NCI-H187 (cell line): ENCODE data around the gene ANTXR1.

ENCODE experiments used
- DNase-seq, 2 experiments: peaks; one replicate each; lab custom pipeline; 2025; lab: John Stamatoyannopoulos, UW

ANTXR1 gene

GRCh38 chr2:69013142-69013839, at the start of gene ANTXR1:
TSS of gene ANTXR1 (plus strand) at chr2:69013179. CDS start at chr2:69013500, 321 bp downstream.
- DNase-seq: peak; percentile 35 to 65

- DNase-seq: no peak
Observed at GRCh38 chr2:68964282-68964681, 48.7 kb upstream of the ANTXR1 start.

- no peak for DNase-seq
Observed at GRCh38 chr2:68968221-68968620, 44.8 kb upstream of the ANTXR1 start.

- no peak for DNase-seq
Observed at GRCh38 chr2:68969736-68970490, 43.1 kb upstream of the ANTXR1 start.

GRCh38 chr2:68970566-68971265, 42.3 kb upstream of the ANTXR1 start:
- DNase-seq: no peak

GRCh38 chr2:68971591-68972231, 41.3 kb upstream of the ANTXR1 start:
- DNase-seq: no peak

- no peak for DNase-seq
Observed at GRCh38 chr2:68974251-68974650, 38.7 kb upstream of the ANTXR1 start, which contains the start of gene GKN1. TSS of gene GKN1 (plus strand) at chr2:68974636. CDS start at chr2:68974678, 42 bp downstream.

GRCh38 chr2:68974946-68975665, 37.9 kb upstream of the ANTXR1 start:
- DNase-seq: no peak

- DNase-seq: no peak
Observed at GRCh38 chr2:68975844-68976243, 37.1 kb upstream of the ANTXR1 start.

GRCh38 chr2:68977453-68977852, 35.5 kb upstream of the ANTXR1 start:
- DNase-seq: no peak

GRCh38 chr2:68978098-68978497, 34.9 kb upstream of the ANTXR1 start:
- no peak for DNase-seq

GRCh38 chr2:68980956-68981355, 32.0 kb upstream of the ANTXR1 start:
- DNase-seq: peak in 1 of 2 experiments; percentile 50

- DNase-seq: no peak
Observed at GRCh38 chr2:68987021-68987503, 25.9 kb upstream of the ANTXR1 start.

- DNase-seq: no peak
Observed at GRCh38 chr2:68989035-68989434, 23.9 kb upstream of the ANTXR1 start.

- DNase-seq: no peak
Observed at GRCh38 chr2:68992341-68992740, 20.6 kb upstream of the ANTXR1 start.

- DNase-seq: no peak
Observed at GRCh38 chr2:68992933-68993332, 20.0 kb upstream of the ANTXR1 start.

- no peak for DNase-seq
Observed at GRCh38 chr2:68993660-68994059, 19.3 kb upstream of the ANTXR1 start.

GRCh38 chr2:68994864-68995263, 18.1 kb upstream of the ANTXR1 start:
- no peak for DNase-seq

GRCh38 chr2:68995916-68996315, 17.1 kb upstream of the ANTXR1 start:
- DNase-seq: no peak

GRCh38 chr2:68997401-68997800, 15.6 kb upstream of the ANTXR1 start:
- no peak for DNase-seq

- no peak for DNase-seq
Observed at GRCh38 chr2:69001879-69002278, 11.1 kb upstream of the ANTXR1 start.
